ENCODE results near the gene NDE1. TPM values are rescaled to one million over a fixed set of nuclear protein-coding genes. Genes with fewer than 3 reads are reported as not detected.

Gene NDE1
- total RNA-seq, 1 donor from 2014 or later: 12.5 TPM

GRCh38 chr16:15618392-15618791, 31.7 kb upstream of the NDE1 start:
- H3K4me1 ChIP-seq (ENCODE audit: control insufficient read depth in 3 of 3, insufficient read depth in 3 of 3, low read length in 3 of 3): peaks cover 8 to 17% (median 15%) of the 10 kb centered on the region in 3 donors
- peaks cover 42 to 57% (median 46%) of the 10 kb centered on the region in 3 donors for H3K36me3 ChIP-seq (ENCODE audit: control insufficient read depth in 3 of 3, insufficient read depth in 3 of 3, low read length in 3 of 3)
- H3K9ac ChIP-seq (ENCODE audit: low read depth in 1 of 3, low read length in 3 of 3): no peak overlapping the region
- no peaks in the 10 kb centered on the region for H3K27me3 ChIP-seq (ENCODE audit: control insufficient read depth in 3 of 3, insufficient read depth in 3 of 3, low read length in 3 of 3)
- no peaks in the 10 kb centered on the region for H3K9me3 ChIP-seq (ENCODE audit: control insufficient read depth in 3 of 3, low read length in 3 of 3)
- no peak overlapping the region for H3K4me3 ChIP-seq (ENCODE audit: low read length in 3 of 3)
- H3K27ac ChIP-seq (ENCODE audit: low read depth, low read length): no peak overlapping the region

- no peaks in the 10 kb centered on the region for H3K9me3 ChIP-seq (ENCODE audit: control insufficient read depth in 3 of 3, low read length in 3 of 3)
- H3K4me1 ChIP-seq (ENCODE audit: control insufficient read depth in 3 of 3, insufficient read depth in 3 of 3, low read length in 3 of 3): peaks cover 8 to 17% (median 15%) of the 10 kb centered on the region in 3 donors
- H3K27ac ChIP-seq (ENCODE audit: low read depth, low read length): peak overlapping the region; percentile 27
- H3K9ac ChIP-seq (ENCODE audit: low read depth in 1 of 3, low read length in 3 of 3): no peak overlapping the region
- H3K27me3 ChIP-seq (ENCODE audit: control insufficient read depth in 3 of 3, insufficient read depth in 3 of 3, low read length in 3 of 3): no peaks in the 10 kb centered on the region
- H3K36me3 ChIP-seq (ENCODE audit: control insufficient read depth in 3 of 3, insufficient read depth in 3 of 3, low read length in 3 of 3): peaks cover 49 to 71% (median 58%) of the 10 kb centered on the region in 3 donors
- H3K4me3 ChIP-seq (ENCODE audit: low read length in 3 of 3): no peak overlapping the region
Measured at GRCh38 chr16:15620611-15621195, 29.3 kb upstream of the NDE1 start.

GRCh38 chr16:15621456-15621855, 28.6 kb upstream of the NDE1 start:
- Histone ChIP-seq H3K9ac (ENCODE audit: low read depth in 1 of 3, low read length in 3 of 3) (peak overlapping the region in 1 of 3 donors; percentile 73), H3K36me3 (ENCODE audit: control insufficient read depth in 3 of 3, insufficient read depth in 3 of 3, low read length in 3 of 3) (peaks cover 43 to 65% (median 53%) of the 10 kb centered on the region in 3 donors), H3K4me3 (ENCODE audit: low read length in 3 of 3) (peak overlapping the region in 2 of 3 donors; percentile 22 to 49), H3K4me1 (ENCODE audit: control insufficient read depth in 3 of 3, insufficient read depth in 3 of 3, low read length in 3 of 3) (peaks cover 8 to 15% (median 12%) of the 10 kb centered on the region in 3 donors), H3K9me3 (ENCODE audit: control insufficient read depth in 3 of 3, low read length in 3 of 3) (no peaks in the 10 kb centered on the region), H3K27ac (ENCODE audit: low read depth, low read length) (peak overlapping the region; percentile 27), H3K27me3 (ENCODE audit: control insufficient read depth in 3 of 3, insufficient read depth in 3 of 3, low read length in 3 of 3) (no peaks in the 10 kb centered on the region)

GRCh38 chr16:15621889-15622288, 28.2 kb upstream of the NDE1 start:
- H3K36me3 ChIP-seq (ENCODE audit: control insufficient read depth in 3 of 3, insufficient read depth in 3 of 3, low read length in 3 of 3): peaks cover 39 to 61% (median 49%) of the 10 kb centered on the region in 3 donors
- peak overlapping the region in 2 of 3 donors; percentile 22 to 49 for H3K4me3 ChIP-seq (ENCODE audit: low read length in 3 of 3)
- H3K27ac ChIP-seq (ENCODE audit: low read depth, low read length): peak overlapping the region; percentile 27
- no peaks in the 10 kb centered on the region for H3K9me3 ChIP-seq (ENCODE audit: control insufficient read depth in 3 of 3, low read length in 3 of 3)
- peaks cover 8 to 15% (median 11%) of the 10 kb centered on the region in 3 donors for H3K4me1 ChIP-seq (ENCODE audit: control insufficient read depth in 3 of 3, insufficient read depth in 3 of 3, low read length in 3 of 3)
- H3K9ac ChIP-seq (ENCODE audit: low read depth in 1 of 3, low read length in 3 of 3): peak overlapping the region in 1 of 3 donors; percentile 73
- no peaks in the 10 kb centered on the region for H3K27me3 ChIP-seq (ENCODE audit: control insufficient read depth in 3 of 3, insufficient read depth in 3 of 3, low read length in 3 of 3)

GRCh38 chr16:15631730-15632409, 18.2 kb upstream of the NDE1 start:
- no peak overlapping the region for H3K9ac ChIP-seq (ENCODE audit: low read depth in 1 of 3, low read length in 3 of 3)
- H3K27ac ChIP-seq (ENCODE audit: low read depth, low read length): no peak overlapping the region
- no peaks in the 10 kb centered on the region for H3K27me3 ChIP-seq (ENCODE audit: control insufficient read depth in 3 of 3, insufficient read depth in 3 of 3, low read length in 3 of 3)
- H3K36me3 ChIP-seq (ENCODE audit: control insufficient read depth in 3 of 3, insufficient read depth in 3 of 3, low read length in 3 of 3): peaks cover 37 to 66% (median 65%) of the 10 kb centered on the region in 3 donors
- no peaks in the 10 kb centered on the region for H3K9me3 ChIP-seq (ENCODE audit: control insufficient read depth in 3 of 3, low read length in 3 of 3)
- H3K4me3 ChIP-seq (ENCODE audit: low read length in 3 of 3): no peak overlapping the region
- no peaks in the 10 kb centered on the region for H3K4me1 ChIP-seq (ENCODE audit: control insufficient read depth in 3 of 3, insufficient read depth in 3 of 3, low read length in 3 of 3)

GRCh38 chr16:15635926-15636325, 14.1 kb upstream of the NDE1 start:
- Histone ChIP-seq H3K27me3 (ENCODE audit: control insufficient read depth in 3 of 3, insufficient read depth in 3 of 3, low read length in 3 of 3) (no peaks in the 10 kb centered on the region), H3K4me3 (ENCODE audit: low read length in 3 of 3) (no peak overlapping the region), H3K27ac (ENCODE audit: low read depth, low read length) (no peak overlapping the region), H3K4me1 (ENCODE audit: control insufficient read depth in 3 of 3, insufficient read depth in 3 of 3, low read length in 3 of 3) (peaks cover 0 to 7% (median 5%) of the 10 kb centered on the region in 3 donors), H3K9me3 (ENCODE audit: control insufficient read depth in 3 of 3, low read length in 3 of 3) (no peaks in the 10 kb centered on the region), H3K9ac (ENCODE audit: low read depth in 1 of 3, low read length in 3 of 3) (no peak overlapping the region), H3K36me3 (ENCODE audit: control insufficient read depth in 3 of 3, insufficient read depth in 3 of 3, low read length in 3 of 3) (peaks cover 42 to 70% (median 63%) of the 10 kb centered on the region in 3 donors)

- no peak overlapping the region for H3K4me3 ChIP-seq (ENCODE audit: low read length in 3 of 3)
- no peak overlapping the region for H3K27ac ChIP-seq (ENCODE audit: low read depth, low read length)
- H3K9ac ChIP-seq (ENCODE audit: low read depth in 1 of 3, low read length in 3 of 3): no peak overlapping the region
Measured at GRCh38 chr16:15636392-15636873, 13.6 kb upstream of the NDE1 start.

GRCh38 chr16:15639061-15639568, 10.9 kb upstream of the NDE1 start:
- Histone ChIP-seq H3K4me1 (ENCODE audit: control insufficient read depth in 3 of 3, insufficient read depth in 3 of 3, low read length in 3 of 3) (peaks cover 13 to 25% (median 22%) of the 10 kb centered on the region in 3 donors), H3K27me3 (ENCODE audit: control insufficient read depth in 3 of 3, insufficient read depth in 3 of 3, low read length in 3 of 3) (no peaks in the 10 kb centered on the region), H3K4me3 (ENCODE audit: low read length in 3 of 3) (no peak overlapping the region), H3K36me3 (ENCODE audit: control insufficient read depth in 3 of 3, insufficient read depth in 3 of 3, low read length in 3 of 3) (peaks cover 31 to 48% (median 43%) of the 10 kb centered on the region in 3 donors), H3K9me3 (ENCODE audit: control insufficient read depth in 3 of 3, low read length in 3 of 3) (no peaks in the 10 kb centered on the region), H3K9ac (ENCODE audit: low read depth in 1 of 3, low read length in 3 of 3) (no peak overlapping the region), H3K27ac (ENCODE audit: low read depth, low read length) (no peak overlapping the region)

More at GRCh38 chr16:15636392-15636873, 13.6 kb upstream of the NDE1 start:
- Histone ChIP-seq H3K4me1 (ENCODE audit: control insufficient read depth in 3 of 3, insufficient read depth in 3 of 3, low read length in 3 of 3) (peaks cover 0 to 12% (median 5%) of the 10 kb centered on the region in 3 donors), H3K9me3 (ENCODE audit: control insufficient read depth in 3 of 3, low read length in 3 of 3) (no peaks in the 10 kb centered on the region), H3K27me3 (ENCODE audit: control insufficient read depth in 3 of 3, insufficient read depth in 3 of 3, low read length in 3 of 3) (no peaks in the 10 kb centered on the region), H3K36me3 (ENCODE audit: control insufficient read depth in 3 of 3, insufficient read depth in 3 of 3, low read length in 3 of 3) (peaks cover 39 to 66% (median 60%) of the 10 kb centered on the region in 3 donors)

GRCh38 chr16:15640966-15641365, 9.1 kb upstream of the NDE1 start:
- Histone ChIP-seq H3K9ac (ENCODE audit: low read depth in 1 of 3, low read length in 3 of 3) (no peak overlapping the region), H3K27ac (ENCODE audit: low read depth, low read length) (no peak overlapping the region)

More at GRCh38 chr16:15640966-15641365, 9.1 kb upstream of the NDE1 start:
- H3K27me3 ChIP-seq (ENCODE audit: control insufficient read depth in 3 of 3, insufficient read depth in 3 of 3, low read length in 3 of 3): no peaks in the 10 kb centered on the region
- H3K4me3 ChIP-seq (ENCODE audit: low read length in 3 of 3): no peak overlapping the region
- H3K9me3 ChIP-seq (ENCODE audit: control insufficient read depth in 3 of 3, low read length in 3 of 3): no peaks in the 10 kb centered on the region
- H3K4me1 ChIP-seq (ENCODE audit: control insufficient read depth in 3 of 3, insufficient read depth in 3 of 3, low read length in 3 of 3): peaks cover 13 to 25% (median 22%) of the 10 kb centered on the region in 3 donors
- peaks cover 18 to 31% (median 26%) of the 10 kb centered on the region in 3 donors for H3K36me3 ChIP-seq (ENCODE audit: control insufficient read depth in 3 of 3, insufficient read depth in 3 of 3, low read length in 3 of 3)

All from skeletal muscle tissue (tissue), 4 donors.